Measurements from ENCODE around the gene ZDHHC13.
"Not testable (repeated sequence)": the region's sequence is repeated elsewhere in the genome, so short reads cannot be mapped to it uniquely, and the experiment has no call there.

ZDHHC13 gene

DNA sequence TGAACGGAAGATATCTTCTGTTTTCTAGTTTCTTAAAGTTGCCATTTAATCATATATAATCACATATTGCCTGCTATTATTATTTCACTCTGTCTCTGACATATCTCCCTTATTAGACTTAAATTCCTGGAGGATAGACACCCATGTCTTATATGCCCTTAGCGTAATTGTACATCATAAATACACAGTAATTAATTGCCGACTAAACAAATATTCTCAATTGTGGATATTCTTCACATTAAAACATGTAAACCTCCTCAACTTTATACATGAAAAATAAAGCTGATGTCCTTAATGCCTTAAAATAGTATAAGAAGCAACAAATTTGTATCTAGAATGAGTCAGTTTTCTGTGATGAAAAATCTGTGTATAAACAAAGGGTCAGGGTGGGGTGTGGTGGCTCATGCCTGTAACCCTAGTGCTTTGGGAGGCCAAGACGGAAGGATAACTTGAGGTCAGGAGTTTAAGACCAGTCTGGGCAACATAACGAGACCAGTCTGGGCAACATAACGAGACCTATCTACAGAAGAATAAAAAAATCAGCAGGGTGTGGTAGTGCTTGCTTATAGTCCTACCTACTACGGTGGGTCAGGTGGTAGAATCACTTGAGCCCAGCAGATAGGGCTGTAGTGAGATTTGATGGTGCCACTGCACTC is 6.1 kb downstream of the ZDHHC13 start:
- no peak for DNase-seq (ENCODE audit: low spot score)
- in situ Hi-C loops (cut with MboI; ENCODE audit: low sequenced_read_pairs, unreplicated experiment) = no loop called here
- TF ChIP-seq CTCF (IDR thresholded peaks at IDR 0.05; ENCODE audit: borderline replicate concordance, control extremely low read depth, extremely low read depth, insufficient read depth, missing control alignments) = no peak

DNA sequence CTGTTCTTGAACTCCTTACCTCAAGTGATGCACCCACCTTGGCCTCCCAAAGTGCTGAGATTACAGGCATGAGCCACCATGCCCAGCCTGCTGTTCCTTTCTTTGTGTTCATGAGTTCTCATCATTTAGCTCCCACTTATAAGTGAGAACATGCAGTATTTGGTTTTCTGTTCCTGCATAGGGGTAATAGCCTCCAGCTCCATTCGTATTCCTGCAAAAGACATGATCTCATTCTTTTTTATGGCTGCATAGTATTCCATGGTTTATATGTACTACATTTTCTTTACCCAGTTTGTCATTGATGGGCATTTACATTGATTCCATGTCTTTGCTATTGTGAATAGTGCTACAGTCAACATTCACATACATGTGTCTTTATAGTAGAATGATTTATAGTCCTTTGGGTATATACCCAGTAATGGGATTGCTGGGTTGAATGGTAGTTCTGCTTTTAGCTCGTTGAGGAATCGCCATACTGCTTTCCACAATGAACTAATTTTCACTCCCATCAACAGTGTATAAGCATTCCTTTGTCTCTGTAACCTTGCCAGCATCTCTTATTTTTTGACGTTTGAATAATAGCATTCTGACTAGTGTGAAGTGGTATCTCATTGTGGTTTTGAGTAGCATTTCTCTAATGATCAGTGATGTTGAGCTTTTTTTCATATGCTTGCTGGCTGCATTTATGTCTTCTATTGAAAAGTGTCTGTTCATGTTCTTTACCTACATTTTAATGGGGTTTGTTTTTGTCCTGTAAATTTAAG is 9.8 kb downstream of the ZDHHC13 start:
- in situ Hi-C loops (cut with MboI; ENCODE audit: low sequenced_read_pairs, unreplicated experiment) = not testable (repeated sequence)

DNA sequence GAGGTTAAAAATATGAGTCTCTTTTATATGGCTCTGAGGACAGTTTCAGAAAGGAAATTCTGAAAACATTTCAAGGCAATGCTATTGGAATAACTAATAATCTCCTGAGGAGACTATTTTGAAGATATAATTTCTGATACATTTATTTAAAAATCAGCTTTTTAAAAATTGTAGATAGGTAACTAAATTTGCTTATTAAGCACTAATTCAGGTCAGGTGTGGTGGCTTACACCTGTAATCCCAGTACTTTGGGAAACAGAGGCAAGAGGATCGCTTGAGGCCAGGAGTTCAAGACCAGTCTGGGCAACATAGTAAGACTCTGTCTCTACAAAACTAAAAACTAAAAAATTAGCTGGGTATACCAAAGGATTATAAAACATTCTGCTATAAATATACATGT is 17.0 kb downstream of the ZDHHC13 start:
- no peak for TF ChIP-seq CTCF (IDR thresholded peaks at IDR 0.05; ENCODE audit: borderline replicate concordance, control extremely low read depth, extremely low read depth, insufficient read depth, missing control alignments)
- no peak for DNase-seq (ENCODE audit: low spot score)
- in situ Hi-C loops (cut with MboI; ENCODE audit: low sequenced_read_pairs, unreplicated experiment) = no loop called here

More for the DNA sequence above, 9.8 kb downstream of the ZDHHC13 start:
- DNase-seq (ENCODE audit: low spot score) = not testable (repeated sequence)

DNA sequence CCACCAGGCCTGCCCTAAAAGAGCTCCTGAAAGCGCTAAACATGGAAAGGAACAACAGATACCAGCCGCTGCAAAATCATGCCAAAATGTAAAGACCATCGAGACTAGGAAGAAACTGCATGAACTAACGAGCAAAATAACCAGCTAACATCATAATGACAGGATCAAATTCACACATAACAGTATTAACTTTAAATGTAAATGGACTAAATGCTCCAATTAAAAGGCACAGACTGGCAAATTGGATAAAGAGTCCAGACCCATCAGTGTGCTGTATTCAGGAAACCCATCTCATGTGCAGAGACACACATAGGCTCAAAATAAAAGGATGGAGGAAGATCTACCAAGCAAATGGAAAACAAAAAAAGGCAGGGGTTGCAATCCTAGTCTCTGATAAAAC is 19.9 kb downstream of the ZDHHC13 start:
- in situ Hi-C loops (cut with MboI; ENCODE audit: low sequenced_read_pairs, unreplicated experiment); DNase-seq (ENCODE audit: low spot score): not testable (repeated sequence)

GRCh38 chr11:19145319-19145718 is 28.4 kb downstream of the ZDHHC13 start:
- DNase-seq (ENCODE audit: low spot score) = no peak
- in situ Hi-C loops (cut with MboI; ENCODE audit: low sequenced_read_pairs, unreplicated experiment) = no loop called here
- no peak for TF ChIP-seq CTCF (IDR thresholded peaks at IDR 0.05; ENCODE audit: borderline replicate concordance, control extremely low read depth, extremely low read depth, insufficient read depth, missing control alignments)

DNA sequence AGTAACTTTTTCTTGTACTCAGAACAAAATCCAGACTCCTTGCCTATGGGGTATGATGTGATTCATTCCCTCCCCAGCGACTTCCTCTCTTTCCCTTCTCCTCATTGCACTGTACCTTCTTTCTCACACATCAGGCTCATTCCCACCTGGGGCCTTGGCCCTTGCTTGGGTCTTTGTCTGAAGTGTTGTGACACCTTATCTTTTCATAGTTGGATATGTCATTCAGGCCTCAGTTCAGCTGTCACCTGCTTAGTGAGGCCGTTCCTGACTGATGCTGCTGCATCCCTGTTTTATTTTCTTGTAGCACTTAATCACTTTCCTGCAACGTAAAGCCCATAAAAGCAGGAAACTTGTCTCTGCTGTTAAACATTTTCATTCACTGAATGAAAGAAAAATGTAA is 39.9 kb downstream of the ZDHHC13 start:
- DNase-seq (ENCODE audit: low spot score) = no peak
- TF ChIP-seq CTCF (IDR thresholded peaks at IDR 0.05; ENCODE audit: borderline replicate concordance, control extremely low read depth, extremely low read depth, insufficient read depth, missing control alignments) = no peak
- in situ Hi-C loops (cut with MboI; ENCODE audit: low sequenced_read_pairs, unreplicated experiment) = no loop called here

GRCh38 chr11:19160847-19161246 is 43.9 kb downstream of the ZDHHC13 start:
- no peak for TF ChIP-seq CTCF (IDR thresholded peaks at IDR 0.05; ENCODE audit: borderline replicate concordance, control extremely low read depth, extremely low read depth, insufficient read depth, missing control alignments)
- DNase-seq (ENCODE audit: low spot score) = no peak
- in situ Hi-C loops (cut with MboI; ENCODE audit: low sequenced_read_pairs, unreplicated experiment) = no loop called here

All from GM13976 (cell line).